Keratinocyte (primary cell): ENCODE results near the gene LSP1. TPM values are rescaled to one million over a fixed set of nuclear protein-coding genes. Genes with fewer than 3 reads are reported as not detected.

Experiments
- DNase-seq: peaks from one replicate; pipeline ENCODE4 v3.0.0-alpha.2; 2011; ENCODE audit warnings: low read depth, missing footprints, low spot score
- FAIRE-seq: peaks from 2 replicates; lab custom pipeline; 2011; peaks lifted over from hg19 to GRCh38; lab: Jason Lieb, UNC
- H2AFZ ChIP-seq: 2 replicates; pipeline ENCODE4 v1.6.0; 2012; ENCODE audit warnings: low read length, control low read depth, inconsistent platforms; ENCODE audit not compliant: control insufficient read depth
- H3K27ac ChIP-seq: 2 replicates; pipeline ENCODE4 v1.5.1; 2011; ENCODE audit warnings: low read length; ENCODE audit not compliant: control insufficient read depth, insufficient read depth
- H3K27me3 ChIP-seq: 3 replicates; pipeline ENCODE4 v1.6.0; 2011; ENCODE audit warnings: low read length; ENCODE audit not compliant: control insufficient read depth, insufficient read depth; ENCODE audit errors: extremely low read depth
- H3K36me3 ChIP-seq, 2 experiments: 2 replicates in 1 of 2; 3 replicates in 1 of 2; pipeline ENCODE4 v1.5.1; 2011; ENCODE audit warnings: low read length in 2 of 2, mild to moderate bottlenecking in 1 of 2; ENCODE audit not compliant: control insufficient read depth in 2 of 2, insufficient read depth in 2 of 2; ENCODE audit errors: extremely low read depth in 1 of 2
- H3K4me1 ChIP-seq: 3 replicates; pipeline ENCODE4 v1.5.1; 2011; ENCODE audit warnings: low read length; ENCODE audit not compliant: control insufficient read depth, insufficient read depth; ENCODE audit errors: extremely low read depth
- H3K4me2 ChIP-seq: 3 replicates; pipeline ENCODE4 v1.6.0; 2011; ENCODE audit warnings: low read depth, low read length; ENCODE audit not compliant: control insufficient read depth, insufficient read depth; ENCODE audit errors: extremely low read depth
- H3K4me3 ChIP-seq, 3 experiments: fragments of 200-600 bp in 1 of 3; sonication (generic) in 1 of 3; 2 replicates in 2 of 3; 3 replicates in 1 of 3; pipeline ENCODE4 v1.5.1; 2011 to 2016; ENCODE audit warnings: low read length in 3 of 3, mild to moderate bottlenecking in 3 of 3, control low read depth in 2 of 3, inconsistent platforms in 1 of 3, low read depth in 1 of 3, mixed read lengths in 1 of 3, mixed run types in 1 of 3, moderate library complexity in 1 of 3; ENCODE audit not compliant: control insufficient read depth in 2 of 3, insufficient read depth in 2 of 3; ENCODE audit errors: extremely low read depth in 1 of 3
- H3K79me2 ChIP-seq: 2 replicates; pipeline ENCODE4 v1.6.0; 2012; ENCODE audit warnings: low read length; ENCODE audit not compliant: control insufficient read depth, insufficient read depth
- H3K9ac ChIP-seq: 3 replicates; pipeline ENCODE4 v1.6.0; 2011; ENCODE audit warnings: low read length; ENCODE audit not compliant: control insufficient read depth, insufficient read depth; ENCODE audit errors: extremely low read depth
- H3K9me1 ChIP-seq: 3 replicates; pipeline ENCODE4 v1.6.0; 2011; ENCODE audit warnings: low read length; ENCODE audit not compliant: control insufficient read depth, insufficient read depth; ENCODE audit errors: extremely low read depth
- H3K9me3 ChIP-seq: 2 replicates; pipeline ENCODE4 v1.5.1; 2012; ENCODE audit warnings: low read depth, low read length; ENCODE audit not compliant: control insufficient read depth
- H4K20me1 ChIP-seq: 3 replicates; pipeline ENCODE4 v1.6.0; 2011; ENCODE audit warnings: low read length; ENCODE audit not compliant: control insufficient read depth, insufficient read depth; ENCODE audit errors: extremely low read depth
- CTCF ChIP-seq, 3 experiments: IDR thresholded peaks in 1 of 3; conservative IDR thresholded peaks in 1 of 3; optimal IDR thresholded peaks in 1 of 3; 2 replicates in 2 of 3; 3 replicates in 1 of 3; pipeline versions ENCODE3 to v1.5.1; 2011; ENCODE audit warnings: low read length in 3 of 3, mild to moderate bottlenecking in 3 of 3, moderate library complexity in 2 of 3, control low read depth in 1 of 3, inconsistent platforms in 1 of 3; ENCODE audit not compliant: insufficient read depth in 2 of 3; ENCODE audit errors: extremely low read depth in 1 of 3
- EZH2 ChIP-seq: IDR thresholded peaks from one replicate; pipeline ENCODE4 v1.6.1; 2012; ENCODE audit warnings: inconsistent platforms, mild to moderate bottlenecking, low read length, moderate library complexity
- dilution Hi-C: fragments of 300-500 bp; cut with MboI; formaldehyde crosslinking; loops from one replicate; pipeline ENCODE4 v1.7.0; 2020; ENCODE audit warnings: low sequenced_read_pairs; ENCODE audit not compliant: extremely low pct_ligation_motif_present
- polyA plus RNA-seq, 5 experiments: library from polyadenylated mRNA; depleted of rRNA in 3 of 5; stranded (reverse) in 3 of 5; stranded (forward) in 1 of 5; unstranded in 1 of 5; fragments of >200 nt; gene quantifications; 1 replicate in 1 of 5; 2 replicates in 3 of 5; 3 replicates in 1 of 5; pipeline versions ENCODE4 v1.2.1 to v1.2.3, GENCODE V29; 2011 to 2012; ENCODE audit warnings: missing spikeins in 2 of 5, low read depth in 1 of 5, low replicate concordance in 1 of 5

The LSP1 gene
- polyA plus RNA-seq, 1 donor (not counting 4 experiments of a cell fraction or from before 2014, with no cell fraction given), result 0.94 TPM

- Histone ChIP-seq H3K4me1 (peaks cover 81% of the 10 kb centered on the region), H3K27me3 (no peaks in the 10 kb centered on the region), H3K9me3 (no peaks in the 10 kb centered on the region), H3K36me3 (no peaks in the 10 kb centered on the region), H3K4me3 (peak overlapping the region; percentile 38 to 65 (median 65)), H3K79me2 (peaks cover 23% of the 10 kb centered on the region), H4K20me1 (no peaks in the 10 kb centered on the region), H3K4me2 (peak overlapping the region; percentile 94), H3K9me1 (peaks cover 2% of the 10 kb centered on the region), H2AFZ (no peak overlapping the region), H3K9ac (peak overlapping the region; percentile 79), H3K27ac (peak overlapping the region; percentile 96)
- no peak for TF ChIP-seq CTCF (optimal IDR thresholded peaks at IDR 0.05 in 1 of 3, IDR thresholded peaks at IDR 0.05 in 1 of 3, conservative IDR thresholded peaks at IDR 0.05 in 1 of 3; ENCODE audit: extremely low read depth in 1 of 3, insufficient read depth in 2 of 3, low read length in 3 of 3)
- no peak for TF ChIP-seq EZH2
- dilution Hi-C loops, result no loop called here
- peak; percentile 73 for FAIRE-seq
- peak; percentile 95 for DNase-seq
Observed at GRCh38 chr11:1834062-1834610, 18.7 kb upstream of the LSP1 start.

- no peaks in the 10 kb centered on the region for H3K9me3 ChIP-seq
- H3K4me3 ChIP-seq, result peak within 1 kb of the TSS; percentile 38 to 65 (median 65)
- DNase-seq, result no peak
- peak within 1 kb of the TSS; percentile 79 for H3K9ac ChIP-seq
- H4K20me1 ChIP-seq, result no peaks in the 10 kb centered on the region
- H3K27ac ChIP-seq, result peak within 1 kb of the TSS; percentile 96
- H3K4me1 ChIP-seq, result peaks cover 72% of the 10 kb centered on the region
- dilution Hi-C loops, result no loop called here
- no peaks in the 10 kb centered on the region for H3K27me3 ChIP-seq
- no peak for TF ChIP-seq EZH2
- no peak for FAIRE-seq
- peaks cover under 1% of the 10 kb centered on the region for H3K9me1 ChIP-seq
- H3K36me3 ChIP-seq, result no peaks in the 10 kb centered on the region
- no peak within 1 kb of the TSS for H2AFZ ChIP-seq
- H3K79me2 ChIP-seq, result peaks cover 23% of the 10 kb centered on the region
- peak within 1 kb of the TSS; percentile 94 for H3K4me2 ChIP-seq
Observed at GRCh38 chr11:1834779-1835670, 17.9 kb upstream of the LSP1 start, which contains the start of gene SYT8. Gene SYT8 (plus strand): TSS chr11:1834990. CDS start chr11:1835106, 116 bp downstream.
